CD4-positive, alpha-beta T cell treated with Interleukin-12 subunit alpha and Interleukin-12 subunit beta, for 1 hour (primary cell): ENCODE results near the gene GBX1.

Source experiments
- DNase-seq: peaks from one replicate; pipeline ENCODE4 v3.0.0-alpha.2; 2020

Gene GBX1

DNA sequence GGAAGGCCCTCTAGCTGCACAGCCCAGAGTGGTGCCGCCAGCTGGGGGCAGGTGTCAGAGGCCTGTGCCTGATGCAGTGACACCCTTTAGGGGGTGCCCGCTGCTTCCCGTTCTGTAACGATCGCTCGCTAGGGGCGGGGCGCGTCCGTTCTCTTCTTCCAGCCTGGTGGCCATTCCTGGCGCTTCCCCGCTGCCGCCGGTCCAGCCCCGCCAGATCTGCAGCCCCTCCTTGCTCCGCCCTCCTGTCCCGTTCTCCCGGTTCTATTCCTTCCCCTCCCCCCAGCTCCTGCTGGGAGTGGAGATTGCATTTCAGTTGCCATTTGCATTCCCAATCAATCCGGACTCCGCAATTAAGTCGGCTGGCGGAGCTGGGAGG is 42.0 kb downstream of the GBX1 start:
- no peak for DNase-seq

DNA sequence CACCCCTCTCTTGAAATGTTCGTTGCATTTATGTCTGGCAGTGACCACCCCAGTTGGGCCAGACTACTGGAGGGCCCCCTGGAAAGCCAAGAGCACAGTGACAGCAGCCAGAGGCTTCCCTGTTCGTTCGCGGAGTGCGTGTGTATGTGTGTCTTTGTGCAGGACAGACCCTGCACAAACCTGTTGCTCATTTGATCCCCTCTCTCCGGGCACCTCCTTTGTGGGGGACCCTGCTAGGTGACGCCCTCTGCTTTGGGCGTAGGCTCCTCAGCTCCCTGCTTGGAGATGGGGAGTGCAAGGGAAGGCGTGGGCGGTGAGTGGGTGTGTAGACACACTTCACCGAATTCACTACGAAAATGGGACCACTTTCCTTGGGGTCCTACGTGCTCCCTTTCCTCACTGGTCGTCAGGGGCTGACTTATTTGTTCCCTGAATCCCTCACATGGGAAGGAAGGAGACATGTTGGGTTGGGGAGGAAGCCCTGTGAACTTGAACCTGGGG is 42.5 kb downstream of the GBX1 start:
- no peak for DNase-seq

DNA sequence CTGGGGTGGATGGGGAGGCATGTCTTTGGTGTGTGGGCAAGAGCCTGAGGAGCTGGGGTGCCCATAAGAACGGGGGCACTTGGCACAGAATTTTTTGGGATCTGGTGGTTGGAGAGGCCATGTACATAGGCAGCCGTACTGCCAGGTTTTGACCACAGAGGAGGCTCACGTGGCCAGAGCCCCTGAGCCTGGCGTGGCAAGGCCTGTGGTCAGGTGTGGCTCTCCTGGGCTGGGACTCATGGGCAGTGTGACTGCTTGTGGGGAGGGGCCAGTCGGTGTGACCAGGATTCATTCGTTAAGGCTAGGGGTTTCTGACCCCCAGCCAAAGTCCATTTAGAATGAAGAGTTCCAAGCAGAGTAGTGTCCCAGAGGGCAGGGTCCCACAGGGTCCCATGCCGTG is 43.0 kb downstream of the GBX1 start:
- DNase-seq: no peak

DNA sequence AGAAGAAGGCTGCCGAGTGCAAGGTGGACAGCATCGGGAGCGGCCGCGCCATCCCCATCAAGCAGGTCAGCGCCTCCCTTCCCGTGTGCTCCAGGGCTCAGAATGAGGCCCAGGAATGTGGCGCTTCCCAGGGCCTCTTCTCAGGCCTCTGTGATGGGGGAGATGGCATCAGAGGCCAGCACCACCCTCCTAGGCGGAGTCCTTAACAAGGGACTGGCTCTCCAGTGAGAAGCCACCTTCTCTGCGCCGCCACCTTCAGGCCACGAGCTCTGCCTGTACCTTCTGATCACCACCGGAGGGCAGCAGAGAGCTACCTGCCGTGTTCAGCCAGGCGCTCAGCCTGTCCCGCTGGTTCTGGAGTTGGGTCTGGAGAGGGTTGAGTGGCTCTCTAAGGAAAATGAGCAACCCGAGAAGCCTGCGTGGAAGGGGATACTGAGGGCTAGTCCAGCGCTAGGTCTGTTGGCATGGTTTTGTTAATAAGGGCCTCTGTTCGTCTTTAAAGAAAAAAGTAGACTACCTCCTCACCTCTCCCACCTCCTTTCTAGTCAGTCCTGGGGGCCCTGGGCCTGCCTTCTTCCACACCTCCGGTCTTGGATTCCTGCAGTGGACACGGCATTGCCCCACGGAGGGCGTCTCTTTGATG is 43.6 kb downstream of the GBX1 start:
- DNase-seq: peak; percentile 85

DNA sequence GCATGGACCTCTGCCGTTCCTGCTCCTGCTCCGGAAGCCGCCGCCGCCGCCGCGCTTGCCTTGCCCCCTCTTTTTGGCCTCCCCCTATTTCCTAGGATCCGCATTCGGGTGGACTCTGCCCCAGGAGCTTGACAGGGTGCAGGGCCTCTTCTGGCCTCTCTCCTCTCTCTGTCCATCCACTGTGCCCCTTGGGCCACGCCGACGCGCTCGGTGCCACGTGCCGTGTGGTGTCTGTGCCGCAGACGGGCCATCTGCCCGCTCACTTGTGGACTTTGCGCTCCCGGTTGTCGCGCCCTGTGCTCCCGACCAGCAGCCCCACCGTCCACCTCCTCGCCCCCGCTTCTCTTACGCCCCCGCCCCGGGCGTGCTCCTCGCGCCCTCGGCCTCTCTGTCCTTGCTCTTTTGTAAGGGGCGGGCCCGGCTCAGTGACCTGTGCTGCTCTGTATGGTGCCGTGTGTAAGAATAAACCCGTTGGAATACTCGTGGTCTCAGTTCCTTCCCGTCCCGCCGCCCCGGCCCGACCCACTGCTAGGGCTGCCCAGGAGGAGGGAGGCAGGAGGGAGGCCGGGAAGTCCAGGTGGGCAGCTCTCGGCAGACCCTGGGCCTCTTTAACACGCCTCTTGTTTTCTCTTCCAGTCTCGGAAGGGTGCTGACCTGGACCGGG is 44.2 kb downstream of the GBX1 start:
- no peak for DNase-seq

DNA sequence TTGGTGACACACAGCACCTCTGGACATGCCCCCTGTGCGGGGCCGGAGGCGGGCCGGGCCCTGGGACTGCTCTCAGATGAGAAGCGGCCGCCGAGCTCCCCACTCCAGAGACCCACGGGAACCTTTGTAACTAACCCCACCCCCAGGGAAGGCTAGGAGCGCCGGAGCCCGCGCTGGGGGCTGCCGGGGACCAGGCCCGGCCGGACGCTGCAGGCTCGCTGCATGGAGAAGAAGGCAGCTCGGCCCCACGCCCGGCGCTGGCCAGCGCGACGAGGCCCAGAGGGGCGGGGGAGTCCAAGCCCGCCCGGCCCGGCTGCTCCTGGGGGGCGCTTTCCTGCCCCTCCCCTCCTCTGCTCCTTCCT is 44.7 kb downstream of the GBX1 start:
- no peak for DNase-seq

DNA sequence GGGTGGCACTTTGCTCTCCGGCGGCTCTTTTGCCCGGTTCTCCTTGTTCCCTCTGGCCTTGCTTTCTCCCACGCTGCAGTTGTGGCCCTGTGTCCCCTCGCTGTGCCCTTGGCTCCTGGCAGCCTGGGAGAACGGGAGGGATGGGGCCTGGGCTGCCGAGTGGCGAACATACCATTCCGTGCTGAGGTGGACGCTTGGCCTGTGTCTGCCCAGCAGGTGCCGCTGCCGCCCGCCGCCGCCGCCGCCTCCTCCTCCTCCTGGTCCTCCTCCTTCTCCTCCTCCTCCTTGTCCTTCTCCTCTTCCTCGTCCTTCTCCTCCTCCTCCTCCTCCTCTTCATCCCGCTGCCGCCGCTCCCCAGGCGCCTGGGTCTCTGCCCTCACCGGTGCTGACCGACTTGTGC is 45.2 kb downstream of the GBX1 start:
- no peak for DNase-seq

DNA sequence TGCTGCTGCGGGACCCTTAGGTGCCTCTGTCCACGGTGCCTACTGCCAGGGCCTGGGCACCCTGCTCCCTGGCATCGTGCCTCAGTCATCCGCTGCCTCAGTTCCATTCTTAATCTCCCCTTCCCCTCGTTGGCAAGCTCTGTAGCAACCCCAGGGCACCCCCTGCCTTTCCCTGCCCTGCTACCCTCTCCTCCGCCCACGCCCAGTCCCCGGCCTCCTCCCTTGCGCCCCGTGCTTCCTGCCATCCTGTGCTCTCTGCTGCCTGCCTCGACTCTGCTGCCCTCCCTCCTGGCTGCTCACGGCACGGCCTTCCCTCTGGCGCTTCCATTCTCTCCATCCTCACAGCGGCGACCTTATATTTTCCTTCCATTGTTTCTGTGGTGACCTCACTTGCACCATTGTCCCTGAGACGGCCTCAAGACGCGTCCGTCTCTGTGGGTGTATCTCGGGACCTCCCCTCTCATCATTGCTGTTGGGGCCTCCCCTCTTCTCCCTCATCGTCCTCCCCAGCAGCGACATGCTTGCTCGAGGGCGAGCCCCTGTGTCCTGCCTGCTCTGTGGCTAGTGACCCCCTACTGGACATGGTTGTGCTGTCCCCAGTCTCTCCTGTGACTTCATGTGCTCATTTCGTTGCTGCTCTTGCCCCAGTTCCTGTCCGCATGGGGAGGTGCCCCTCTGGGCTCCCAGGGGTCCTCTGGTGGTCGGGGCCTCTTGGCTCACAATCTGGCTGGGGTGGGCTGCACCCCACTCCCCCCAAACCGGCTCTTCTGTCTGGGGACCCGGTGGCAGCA is 45.9 kb downstream of the GBX1 start:
- DNase-seq: no peak

DNA sequence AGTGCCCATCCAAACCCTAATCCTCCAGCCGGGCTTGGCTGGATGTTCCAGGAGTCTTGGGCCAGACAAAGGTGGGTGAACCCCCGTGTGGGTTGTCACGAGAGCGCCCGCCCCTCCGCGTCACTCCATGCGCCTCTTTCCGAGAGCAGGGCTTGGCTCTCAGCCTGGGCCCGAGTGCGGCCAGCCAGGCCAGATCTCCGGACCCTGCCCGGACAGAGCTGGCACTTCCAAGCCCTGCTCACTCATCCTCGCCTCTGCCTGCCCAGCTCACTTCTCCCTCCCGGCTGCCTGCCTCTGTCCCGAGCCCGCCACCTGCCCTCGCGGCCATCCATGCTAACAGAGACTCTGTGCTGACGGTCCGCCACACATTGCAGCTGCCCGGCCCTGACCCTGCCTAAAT is 46.6 kb downstream of the GBX1 start:
- DNase-seq: no peak

DNA sequence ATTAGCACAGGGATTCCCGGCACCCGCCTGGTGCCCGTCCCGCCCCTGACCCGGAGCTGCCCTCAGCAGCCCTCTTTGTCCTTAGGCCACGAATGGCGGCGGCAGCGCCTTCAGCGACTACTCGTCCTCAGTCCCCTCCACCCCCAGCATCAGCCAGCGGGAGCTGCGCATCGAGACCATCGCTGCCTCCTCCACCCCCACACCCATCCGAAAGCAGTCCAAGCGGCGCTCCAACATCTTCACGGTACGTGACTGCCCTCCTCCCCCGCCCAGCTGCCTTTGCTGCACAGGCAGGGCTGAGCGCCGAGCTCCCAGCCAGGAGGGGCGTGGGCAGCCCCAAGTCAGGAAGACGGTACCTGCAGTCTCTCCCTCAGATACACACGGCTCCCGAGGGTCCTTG is 47.6 kb downstream of the GBX1 start:
- no peak for DNase-seq

DNA sequence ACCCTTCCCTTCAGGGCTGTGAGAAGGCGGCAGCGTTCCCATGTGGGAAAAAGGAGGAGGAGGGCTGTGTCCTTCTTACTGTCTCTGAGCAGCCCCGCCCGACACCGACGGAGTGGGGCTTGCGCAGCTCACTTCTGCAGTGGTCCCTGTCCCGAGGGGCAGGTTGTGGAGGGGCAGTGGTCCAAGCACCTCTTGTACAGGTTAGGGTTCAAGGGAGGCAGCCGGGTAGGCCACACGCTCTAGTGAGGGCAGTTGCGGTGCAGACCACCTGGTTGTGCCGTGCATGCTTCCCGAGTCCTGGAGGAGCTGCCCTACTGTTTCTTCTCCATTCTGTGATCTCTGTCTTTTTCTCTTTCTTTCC is 48.5 kb downstream of the GBX1 start:
- no peak for DNase-seq

DNA sequence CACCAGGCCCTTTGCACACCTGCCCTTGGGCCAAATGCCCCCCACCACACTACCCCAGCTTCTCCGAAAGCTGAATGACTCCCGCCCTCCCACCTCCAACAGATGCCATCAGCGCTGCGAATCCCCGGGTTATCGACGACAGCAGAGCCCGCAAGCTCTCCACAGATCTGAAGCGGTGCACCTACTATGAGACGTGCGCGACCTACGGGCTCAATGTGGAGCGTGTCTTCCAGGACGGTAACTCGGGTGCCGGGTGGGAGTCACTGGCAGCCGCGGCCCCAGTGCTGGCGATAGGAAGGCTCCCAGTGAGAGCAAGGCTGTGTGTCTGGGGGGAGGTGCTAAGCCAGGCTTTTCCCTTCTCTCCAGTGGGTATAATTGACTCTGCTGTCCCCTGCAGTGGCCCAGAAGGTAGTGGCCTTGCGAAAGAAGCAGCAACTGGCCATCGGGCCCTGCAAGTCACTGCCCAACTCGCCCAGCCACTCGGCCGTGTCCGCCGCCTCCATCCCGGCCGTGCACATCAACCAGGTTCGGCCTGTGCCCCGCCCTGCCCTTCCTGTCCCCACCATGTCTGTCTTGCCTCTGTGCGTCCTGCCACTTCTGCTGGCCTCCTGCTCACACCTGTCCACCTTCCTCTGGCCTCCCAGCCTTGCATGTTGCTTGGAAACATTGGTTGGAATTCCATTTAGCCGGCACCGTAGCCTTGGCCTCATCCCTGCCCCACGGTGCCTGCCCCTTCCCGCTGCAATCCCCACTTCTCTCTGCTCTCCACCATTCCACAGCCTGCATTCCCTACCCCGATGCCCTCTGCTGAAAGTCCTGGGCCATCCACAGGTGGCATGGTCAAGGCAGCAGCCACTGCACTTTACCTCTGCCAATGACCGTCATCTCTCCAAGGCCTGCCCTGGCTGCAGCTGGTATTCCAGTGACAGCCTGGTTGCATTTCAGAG is 49.1 kb downstream of the GBX1 start:
- DNase-seq: no peak

DNA sequence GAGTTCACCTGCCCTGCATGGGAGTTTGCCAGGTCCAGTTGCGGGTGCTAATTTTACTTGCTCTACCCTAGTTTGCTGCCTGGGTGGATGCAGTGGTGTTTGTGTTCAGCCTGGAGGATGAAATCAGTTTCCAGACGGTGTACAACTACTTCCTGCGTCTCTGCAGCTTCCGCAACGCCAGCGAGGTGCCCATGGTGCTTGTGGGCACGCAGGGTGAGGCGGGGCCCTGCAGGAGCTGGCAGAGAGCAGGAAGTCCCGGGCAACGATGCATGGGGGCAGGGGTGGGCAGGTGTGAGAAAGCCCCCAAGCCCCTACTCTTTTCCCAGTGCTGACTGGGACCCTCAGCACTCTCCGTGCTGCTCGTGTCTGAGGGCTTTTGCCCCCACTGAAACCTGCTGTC is 49.9 kb downstream of the GBX1 start:
- DNase-seq: peak; percentile 56

DNA sequence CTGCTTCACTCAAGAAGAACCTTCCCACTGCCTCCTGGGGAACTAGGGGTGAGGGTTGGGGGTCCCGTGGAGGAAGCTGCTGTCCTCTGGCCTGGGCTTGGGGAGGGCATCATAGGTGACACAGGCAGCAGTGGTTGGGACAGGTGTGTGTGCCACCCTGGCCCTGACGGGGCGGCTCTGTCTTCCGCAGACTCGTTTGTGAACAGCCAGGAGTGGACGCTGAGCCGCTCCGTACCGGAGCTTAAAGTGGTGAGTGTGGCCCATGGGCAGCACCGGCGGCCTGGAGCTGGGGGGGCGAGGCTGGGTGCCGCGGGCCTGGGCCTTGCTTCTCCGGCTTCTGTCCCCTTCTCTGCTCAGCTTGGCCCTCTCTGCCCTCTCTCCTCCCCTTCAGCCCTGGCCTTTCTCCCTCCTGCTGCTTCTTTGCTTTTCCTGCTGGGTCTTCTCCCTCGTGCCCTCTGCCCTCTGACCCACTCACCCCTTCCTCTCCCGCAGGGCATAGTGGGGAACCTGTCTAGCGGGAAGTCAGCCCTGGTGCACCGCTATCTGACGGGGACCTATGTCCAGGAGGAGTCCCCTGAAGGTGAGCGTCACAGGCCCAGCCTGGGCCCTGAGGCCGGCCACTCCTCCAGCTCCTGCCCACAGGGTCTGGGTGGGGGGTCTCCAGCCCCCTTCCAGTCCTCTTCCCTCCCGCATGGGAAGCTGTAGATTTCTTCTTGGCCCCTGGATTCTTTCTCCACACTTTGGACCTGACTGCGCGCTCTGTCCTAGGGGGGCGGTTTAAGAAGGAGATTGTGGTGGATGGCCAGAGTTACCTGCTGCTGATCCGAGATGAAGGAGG is 50.7 kb downstream of the GBX1 start:
- DNase-seq: no peak

DNA sequence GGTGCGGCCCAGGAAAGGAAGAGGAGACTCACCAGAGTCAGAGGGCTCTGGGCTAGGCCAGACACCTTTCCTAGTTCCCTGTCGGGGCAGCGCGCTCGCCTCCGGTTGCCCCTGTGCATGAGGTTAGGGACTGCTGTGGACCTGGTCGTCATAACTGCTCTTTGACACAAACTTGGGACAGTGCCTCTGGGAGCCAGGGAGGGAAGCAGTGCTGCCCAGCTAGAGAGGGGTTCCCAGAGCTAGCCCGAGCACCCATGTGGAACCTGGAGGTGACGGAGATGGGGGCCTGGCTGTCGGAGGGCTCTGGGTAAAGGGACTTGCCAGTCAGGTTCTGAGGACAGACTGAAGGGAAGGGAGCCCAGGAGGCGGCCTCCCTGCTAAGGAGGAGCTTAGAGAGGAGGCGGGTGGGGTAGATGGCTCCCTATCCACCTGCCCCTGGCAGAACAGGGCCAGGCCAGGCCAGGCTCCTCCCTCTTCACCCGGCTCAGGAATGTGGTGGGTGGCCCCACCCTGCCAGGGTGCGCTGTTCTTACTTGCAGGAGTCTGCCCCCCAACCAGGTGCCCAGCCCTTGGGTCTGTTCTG is 51.6 kb downstream of the GBX1 start:
- DNase-seq: no peak

DNA sequence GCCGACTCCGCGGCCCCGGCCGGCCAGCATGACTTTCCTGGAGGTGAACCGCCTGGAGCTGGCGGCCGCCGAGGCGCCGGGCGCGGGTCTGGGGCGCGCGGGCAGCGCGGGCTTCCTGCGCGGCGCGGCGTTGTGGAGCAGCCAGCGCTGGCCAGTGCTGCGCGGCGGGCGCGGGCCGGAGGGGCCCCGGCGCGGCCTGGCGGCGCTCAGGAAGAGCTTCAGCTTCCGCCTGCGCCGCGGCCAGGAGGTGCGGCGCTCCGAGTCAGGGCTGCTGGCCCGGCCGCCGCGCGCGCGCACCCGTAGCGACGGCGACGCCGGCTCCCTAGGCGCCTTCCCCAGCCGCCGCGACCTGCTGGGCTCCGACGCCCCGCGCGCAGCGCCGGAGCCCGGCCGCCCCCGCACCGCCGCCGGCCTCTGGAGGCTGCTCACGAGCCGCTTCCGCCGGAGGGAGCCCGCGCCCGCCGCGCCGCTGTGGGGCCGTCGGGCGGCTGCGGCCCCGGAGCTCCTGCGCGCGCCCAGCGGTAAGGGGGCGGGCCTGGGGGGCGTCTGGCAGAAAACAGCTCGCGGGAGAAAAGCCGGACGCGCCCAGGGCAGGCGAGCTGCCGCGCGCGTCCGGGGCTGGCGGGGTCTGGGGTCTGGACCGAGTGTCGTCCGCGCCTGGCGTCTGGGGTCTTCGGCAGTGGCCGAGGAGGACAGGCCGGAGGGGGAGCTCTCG is 52.2 kb downstream of the GBX1 start:
- DNase-seq: peak; percentile 30

DNA sequence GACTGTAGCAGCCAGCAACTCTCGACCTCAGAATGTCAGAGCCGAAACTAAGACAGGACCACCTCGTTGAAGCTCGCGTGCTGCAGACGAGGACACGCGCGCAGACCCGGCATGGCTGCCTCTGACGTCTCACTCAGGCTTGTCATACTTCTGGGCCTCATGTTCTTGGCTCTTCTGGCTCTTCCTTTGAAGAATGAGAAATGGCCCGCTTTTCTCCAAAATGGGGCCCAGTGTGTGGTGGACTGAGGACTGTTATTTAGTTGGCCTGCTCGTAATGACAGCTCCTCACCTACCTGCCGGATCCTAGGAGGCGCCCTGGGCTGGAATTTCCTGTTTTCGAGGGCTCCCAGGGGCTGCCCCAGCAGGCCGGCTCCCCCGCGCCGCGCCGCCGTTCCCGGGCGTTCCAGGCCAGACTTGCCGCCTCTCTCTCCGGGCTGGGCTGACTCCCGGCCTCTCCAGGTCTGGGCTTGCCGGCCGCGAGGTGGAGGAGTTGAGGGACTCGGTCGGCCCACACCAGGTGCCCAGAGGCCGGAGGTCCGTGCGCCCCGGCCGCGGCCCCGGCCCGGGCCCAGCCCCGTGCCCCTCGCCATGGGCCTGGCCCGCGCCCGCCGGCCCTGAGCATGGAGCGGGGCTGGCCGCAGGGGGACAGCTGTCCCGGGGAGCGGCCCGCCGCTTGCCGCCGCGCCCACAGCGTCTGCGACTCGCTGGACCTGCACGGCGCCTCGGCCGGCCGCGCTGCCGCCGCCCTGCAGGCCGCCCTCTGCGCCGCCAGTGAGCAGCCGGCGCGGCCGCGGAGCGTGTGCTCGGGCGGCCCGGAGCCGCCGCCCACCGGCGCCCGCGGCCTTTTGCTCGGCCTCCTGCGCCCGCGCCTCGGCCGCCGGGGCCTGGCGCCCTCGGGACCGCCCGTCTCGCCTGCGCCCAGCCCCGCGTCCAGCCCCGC is 53.1 kb downstream of the GBX1 start:
- DNase-seq: no peak

DNA sequence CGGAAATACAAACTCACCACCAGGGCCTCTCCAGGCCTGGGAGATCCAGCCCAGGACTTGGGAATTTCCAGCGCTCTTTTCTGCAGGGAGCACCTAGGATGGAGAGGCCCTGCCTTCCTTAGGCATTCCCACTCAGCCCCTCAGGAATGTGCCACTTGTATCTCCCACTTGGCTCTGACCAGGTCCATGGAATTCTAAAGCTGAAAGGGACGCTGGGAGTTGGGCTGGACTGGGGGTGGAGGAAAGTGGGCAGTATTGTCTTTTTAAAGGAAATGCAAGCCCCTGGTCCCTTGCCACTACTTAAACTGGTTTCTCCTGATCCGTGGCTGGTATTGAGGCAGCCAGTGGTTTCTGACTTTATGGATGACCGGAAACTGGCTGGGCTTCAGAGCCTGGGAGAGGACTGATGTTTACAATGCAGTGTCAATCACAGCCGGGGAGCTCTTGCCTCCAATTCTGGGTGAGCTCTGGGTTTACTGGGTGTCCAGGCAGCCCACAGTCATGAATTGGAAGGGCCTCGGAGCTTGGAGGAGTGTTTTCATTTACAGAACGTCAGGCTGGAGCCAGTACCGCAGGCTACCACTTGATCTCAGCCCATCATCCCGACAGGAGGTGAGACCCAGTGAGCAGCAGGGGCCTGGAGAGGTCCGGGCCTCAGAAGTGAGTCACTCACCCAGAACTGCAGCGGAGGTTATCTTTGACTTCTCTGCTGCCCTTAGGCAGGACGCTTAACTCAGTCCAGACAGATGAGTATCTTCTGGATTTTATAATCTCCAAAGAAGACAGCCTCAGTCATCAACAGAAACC is 53.9 kb downstream of the GBX1 start:
- no peak for DNase-seq
